Breast epithelium (tissue), 4 donors: ENCODE data around the gene ATP8A1. TPM values are rescaled to one million over a fixed set of nuclear protein-coding genes. Genes with fewer than 3 reads are reported as not detected.

Experiments used
- DNase-seq, 2 donors: peaks; one replicate each; pipeline ENCODE4 v3.0.0-alpha.2; 2019; ENCODE audit warnings: low spot score in 2 of 2
- H3K27ac ChIP-seq, 2 donors: fragments of 200-600 bp; sonication (generic) in 1 of 2; one replicate each; pipeline ENCODE4 v1.5.1; 2016 to 2019; ENCODE audit warnings: mild to moderate bottlenecking in 1 of 2
- H3K27me3 ChIP-seq, 2 donors: fragments of 200-600 bp; sonication (generic) in 1 of 2; one replicate each; pipeline versions ENCODE4 v1.5.1 to v1.6.0; 2017 to 2019; ENCODE audit warnings: control low read depth in 1 of 2, mild to moderate bottlenecking in 1 of 2
- H3K36me3 ChIP-seq: fragments of 200-600 bp; one replicate; pipeline ENCODE4 v1.5.1; 2019
- H3K4me1 ChIP-seq, 2 donors: fragments of 200-600 bp; sonication (generic); one replicate each; pipeline ENCODE4 v1.5.1; 2016 to 2019; ENCODE audit warnings: control low read depth in 1 of 2
- H3K4me3 ChIP-seq, 3 donors: fragments of 200-600 bp; sonication (generic); 1 replicate in 2 of 3; 2 replicates in 1 of 3; pipeline ENCODE4 v1.5.1; 2016 to 2019; ENCODE audit warnings: mild to moderate bottlenecking in 3 of 3, moderate library complexity in 2 of 3
- H3K9me3 ChIP-seq, 2 donors: fragments of 200-600 bp; sonication (generic) in 1 of 2; one replicate each; pipeline ENCODE4 v1.5.1; 2016 to 2019; ENCODE audit warnings: control low read depth in 1 of 2
- CTCF ChIP-seq, 3 donors: fragments of 450-650 bp; IDR thresholded peaks; one replicate each; pipeline ENCODE4 v1.5.1; 2016 to 2017; ENCODE audit warnings: antibody characterized with exemption in 3 of 3, mild to moderate bottlenecking in 3 of 3, moderate library complexity in 3 of 3
- POLR2A ChIP-seq: fragments of 450-650 bp; IDR thresholded peaks from one replicate; pipeline ENCODE4 v1.6.1; 2016; ENCODE audit warnings: antibody characterized with exemption, mild to moderate bottlenecking, moderate library complexity
- POLR2AphosphoS5 ChIP-seq, 3 donors: sonication (generic); formaldehyde crosslinking; IDR thresholded peaks; one replicate each; pipeline ENCODE4 v1.6.1; 2017; ENCODE audit warnings: antibody characterized with exemption in 3 of 3
- intact Hi-C: fragments of 100-400 bp; cut with DNase I; formaldehyde crosslinking; loops from one replicate; pipeline ENCODE4 v1.15.1; 2023; ENCODE audit warnings: low total_unique reads
- total RNA-seq, 3 donors: library from RNA; depleted of rRNA; stranded (reverse); fragments of >200 nt; gene quantifications; one replicate each; pipeline ENCODE4 v1.1.0, GENCODE V29; 2016

The ATP8A1 gene
- total RNA-seq, 3 donors from 2014 or later: 12.2 to 17.0 (median 14.8) TPM

- no peak for TF ChIP-seq CTCF (IDR thresholded peaks at IDR 0.05)
- TF ChIP-seq POLR2A: no peak
- no peak for TF ChIP-seq POLR2AphosphoS5 (IDR thresholded peaks at IDR 0.05)
- Histone ChIP-seq H3K4me3 (no peak overlapping the region), H3K27me3 (no peaks in the 10 kb centered on the region), H3K9me3 (no peaks in the 10 kb centered on the region), H3K36me3 (no peaks in the 10 kb centered on the region), H3K4me1 (peaks cover 0 to 9% of the 10 kb centered on the region in 2 donors), H3K27ac (no peak overlapping the region)
- intact Hi-C loops: no loop called here
- DNase-seq: no peak
Measured at GRCh38 chr4:42649870-42650269, 7.0 kb downstream of the ATP8A1 start.

GRCh38 chr4:42646999-42647541 lies 9.8 kb downstream of the ATP8A1 start:
- intact Hi-C loops: no loop called here
- Histone ChIP-seq H3K4me3 (no peak overlapping the region), H3K27ac (no peak overlapping the region), H3K4me1 (no peaks in the 10 kb centered on the region), H3K36me3 (no peaks in the 10 kb centered on the region), H3K9me3 (no peaks in the 10 kb centered on the region), H3K27me3 (no peaks in the 10 kb centered on the region)
- no peak for DNase-seq
- TF ChIP-seq CTCF (IDR thresholded peaks at IDR 0.05) (no peak), POLR2A (no peak), POLR2AphosphoS5 (IDR thresholded peaks at IDR 0.05) (no peak)

GRCh38 chr4:42646013-42646784 lies 10.7 kb downstream of the ATP8A1 start:
- Histone ChIP-seq H3K9me3 (no peaks in the 10 kb centered on the region), H3K36me3 (no peaks in the 10 kb centered on the region), H3K4me1 (no peaks in the 10 kb centered on the region), H3K4me3 (no peak overlapping the region), H3K27ac (no peak overlapping the region), H3K27me3 (no peaks in the 10 kb centered on the region)
- no peak for TF ChIP-seq POLR2AphosphoS5 (IDR thresholded peaks at IDR 0.05)
- intact Hi-C loops: no loop called here
- no peak for DNase-seq

GRCh38 chr4:42644897-42645296 lies 12.0 kb downstream of the ATP8A1 start:
- DNase-seq: no peak
- H3K4me1 ChIP-seq: no peaks in the 10 kb centered on the region
- no peaks in the 10 kb centered on the region for H3K36me3 ChIP-seq
- no peaks in the 10 kb centered on the region for H3K27me3 ChIP-seq
- H3K4me3 ChIP-seq: no peak overlapping the region
- TF ChIP-seq POLR2AphosphoS5 (IDR thresholded peaks at IDR 0.05): no peak
- no peak for TF ChIP-seq POLR2A
- no peak for TF ChIP-seq CTCF (IDR thresholded peaks at IDR 0.05)
- no peaks in the 10 kb centered on the region for H3K9me3 ChIP-seq
- intact Hi-C loops: no loop called here
- no peak overlapping the region for H3K27ac ChIP-seq

GRCh38 chr4:42643685-42644084 lies 13.2 kb downstream of the ATP8A1 start:
- intact Hi-C loops: no loop called here
- no peaks in the 10 kb centered on the region for H3K4me1 ChIP-seq
- no peak for DNase-seq
- H3K9me3 ChIP-seq: no peaks in the 10 kb centered on the region
- no peaks in the 10 kb centered on the region for H3K36me3 ChIP-seq
- TF ChIP-seq POLR2AphosphoS5 (IDR thresholded peaks at IDR 0.05): no peak
- no peak for TF ChIP-seq CTCF (IDR thresholded peaks at IDR 0.05)
- no peak for TF ChIP-seq POLR2A
- no peaks in the 10 kb centered on the region for H3K27me3 ChIP-seq
- no peak overlapping the region for H3K27ac ChIP-seq
- H3K4me3 ChIP-seq: no peak overlapping the region
